Measurements from ENCODE around the gene OR11H7. TPM values are rescaled to one million over a fixed set of nuclear protein-coding genes. Genes with fewer than 3 reads are reported as not detected.
"Not testable (repeated sequence)": the region's sequence is repeated elsewhere in the genome, so short reads cannot be mapped to it uniquely, and the experiment has no call there.

The OR11H7 gene
- polyA plus RNA-seq (ENCODE audit: insufficient read length in 10 of 10), result under 1 TPM in 5 of 10 donors, not detected in 5; 0.13 to 0.68 (median 0.30) TPM
- long read RNA-seq, donor 1, result 0 reads
- long read RNA-seq, donor 2, result 0 reads
- long read RNA-seq, donor 3, result 0 reads
- long read RNA-seq, donor 4, result 0 reads
- long read RNA-seq, donor 5, result 0 reads
- long read RNA-seq, donor 6, result 0 reads
- long read RNA-seq, donor 7, result 0 reads
- long read RNA-seq, donor 8, result 0 reads
- long read RNA-seq, donor 9, result 0 reads

GRCh38 chr14:20228681-20229080 lies at the start of gene OR11H7:
Gene OR11H7 (plus strand): TSS chr14:20228981.
- DNase-seq, result no peak

GRCh38 chr14:20179218-20179617 lies 49.6 kb upstream of the OR11H7 start:
- no peak for DNase-seq

DNA sequence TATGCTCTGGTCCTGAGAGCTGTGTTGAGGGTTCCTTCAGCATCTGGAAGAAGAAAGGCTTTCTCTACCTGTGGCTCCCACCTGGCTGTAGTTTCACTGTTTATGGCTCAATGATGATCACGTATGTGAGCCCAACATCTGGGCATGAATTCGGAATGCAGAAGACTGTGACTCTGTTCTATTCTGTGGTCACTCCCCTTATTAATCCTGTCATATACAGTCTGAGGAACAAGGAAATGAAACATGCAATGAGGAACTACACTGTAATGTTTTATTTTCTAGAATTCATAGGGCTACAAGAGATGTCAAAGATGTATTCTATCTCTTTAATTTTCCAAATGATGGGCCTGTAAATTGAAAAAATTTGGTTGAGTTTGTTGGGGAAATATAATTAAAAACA lies 48.9 kb upstream of the OR11H7 start:
- DNase-seq, result no peak

DNA sequence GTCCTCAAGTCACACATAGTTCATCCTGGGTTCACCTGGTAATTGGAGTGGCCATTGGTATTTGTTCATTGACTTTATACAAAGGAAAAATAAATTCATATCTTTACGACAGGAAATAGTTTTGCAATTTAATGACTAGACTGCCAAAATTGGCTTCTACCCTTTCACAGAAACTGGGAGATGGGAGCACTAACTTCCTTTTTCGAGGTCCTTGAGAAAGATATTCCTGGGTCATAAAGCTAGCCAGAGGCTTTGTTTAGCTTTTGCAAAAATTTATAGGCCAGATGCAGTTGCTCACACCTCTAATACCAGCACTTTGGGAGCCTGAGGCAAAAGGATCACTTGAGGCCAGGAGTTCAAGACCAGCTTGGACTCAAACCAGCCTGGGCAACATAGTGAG lies 48.3 kb upstream of the OR11H7 start:
- DNase-seq, result no peak

DNA sequence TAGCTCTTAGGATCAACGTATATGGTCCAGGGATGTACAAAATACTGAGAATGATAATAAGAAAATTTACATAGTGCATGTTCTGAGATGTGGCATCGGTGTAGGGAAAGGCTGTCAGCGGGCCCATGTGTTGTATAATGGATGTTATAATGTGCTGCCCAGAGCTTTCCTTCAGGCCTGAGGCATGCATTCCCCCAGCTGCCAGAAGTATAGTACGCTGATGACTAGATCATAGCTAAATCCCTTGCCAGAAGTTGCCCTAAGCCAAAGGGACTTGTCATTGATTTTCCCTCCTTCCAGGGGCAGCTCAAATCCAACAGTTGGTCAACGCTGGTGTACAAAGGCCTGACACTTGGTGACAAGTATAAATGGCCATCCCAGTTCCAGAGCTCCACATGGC lies 44.6 kb upstream of the OR11H7 start:
- DNase-seq, result no peak

- DNase-seq, result no peak
Measured at GRCh38 chr14:20190596-20190995, 38.2 kb upstream of the OR11H7 start, which contains the start of gene OR11G2. Gene OR11G2 (plus strand): TSS chr14:20190896. CDS start chr14:20197438, 6,542 bp downstream.

- DNase-seq, result no peak
Measured at GRCh38 chr14:20191396-20191795, 37.4 kb upstream of the OR11H7 start.

DNA sequence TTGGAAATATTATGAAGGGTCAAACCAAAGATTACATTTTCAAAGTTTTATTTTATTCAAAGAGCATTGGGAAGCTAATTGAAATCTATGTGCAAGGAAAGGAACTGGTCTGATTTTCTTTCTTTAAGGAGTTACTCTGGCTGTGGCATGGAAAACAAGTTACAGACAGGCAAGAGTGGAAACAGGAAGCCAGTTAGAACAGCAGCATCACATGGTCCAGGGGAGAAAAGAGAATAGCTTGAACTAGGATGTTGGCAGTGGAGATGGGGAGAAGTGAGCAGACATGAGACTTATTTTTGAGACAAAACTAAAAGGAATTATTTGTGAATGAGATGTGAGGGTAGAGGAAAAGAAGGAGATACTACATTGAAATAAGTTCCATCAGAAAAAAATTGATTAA lies 34.7 kb upstream of the OR11H7 start:
- no peak for DNase-seq

DNA sequence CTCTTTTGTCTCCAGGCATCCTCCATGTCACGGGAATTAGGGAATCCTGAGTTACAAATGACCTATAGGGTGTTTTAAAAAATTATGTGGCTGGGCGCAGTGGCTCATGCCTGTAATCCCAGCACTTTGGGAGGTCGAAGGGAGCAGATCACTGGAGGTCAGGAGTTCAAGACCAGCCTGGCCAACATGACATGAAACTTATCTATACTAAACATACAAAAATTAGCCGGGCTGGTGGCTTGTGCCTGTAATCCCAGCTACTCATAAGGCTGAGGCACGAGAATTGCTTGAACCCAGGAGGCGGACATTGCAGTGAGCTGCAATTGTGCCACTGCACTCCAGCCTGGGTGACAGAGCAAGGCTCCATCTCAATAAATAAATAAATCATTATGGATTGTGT lies 33.6 kb upstream of the OR11H7 start:
- DNase-seq, result not testable (repeated sequence)

DNA sequence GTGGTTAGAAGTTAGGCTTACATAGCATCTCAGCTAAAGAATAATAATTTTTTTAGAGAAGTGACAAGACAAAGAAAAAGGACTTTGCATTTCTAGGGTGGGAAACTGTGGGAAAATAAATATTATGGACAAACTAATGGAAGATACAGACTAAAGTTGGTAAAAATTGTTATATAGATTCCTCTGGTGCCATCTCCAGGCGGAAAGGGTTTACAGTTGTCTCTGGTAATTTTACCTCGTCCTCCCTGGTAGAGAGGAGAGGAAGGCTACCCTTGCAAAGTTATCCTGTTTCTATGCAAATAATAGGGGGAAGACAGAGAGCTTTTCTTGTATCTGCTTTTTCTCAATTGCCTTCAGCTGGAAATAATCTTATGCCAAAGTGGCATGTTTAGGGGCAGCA lies 32.9 kb upstream of the OR11H7 start:
- DNase-seq, result no peak

- no peak for DNase-seq
Measured at GRCh38 chr14:20197459-20197858, 31.3 kb upstream of the OR11H7 start.

DNA sequence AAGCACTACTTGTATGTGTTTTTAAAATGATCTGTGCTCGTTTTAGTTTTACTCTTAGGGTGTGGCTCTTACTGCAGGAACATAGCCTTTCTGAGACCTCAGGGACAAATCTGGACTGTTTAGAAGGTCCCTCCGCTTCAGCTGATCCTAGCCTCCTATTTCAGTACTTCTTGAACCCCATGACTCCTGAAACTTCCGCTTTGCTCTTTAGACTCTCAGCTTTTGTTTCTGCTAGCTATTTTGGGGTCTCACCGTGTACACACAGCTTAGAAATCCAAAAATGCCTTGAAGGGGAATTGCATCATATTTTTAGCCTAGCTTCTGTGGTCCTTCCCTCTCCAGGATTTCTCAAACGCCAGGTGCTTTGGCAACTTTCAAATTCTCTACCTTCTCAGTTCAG lies 29.8 kb upstream of the OR11H7 start:
- DNase-seq, result no peak

- DNase-seq, result no peak
Measured at GRCh38 chr14:20204721-20205120, 24.1 kb upstream of the OR11H7 start.

GRCh38 chr14:20209595-20209994 lies 19.2 kb upstream of the OR11H7 start:
- no peak for DNase-seq

- DNase-seq, result not testable (repeated sequence)
Measured at GRCh38 chr14:20212406-20212805, 16.4 kb upstream of the OR11H7 start.

DNA sequence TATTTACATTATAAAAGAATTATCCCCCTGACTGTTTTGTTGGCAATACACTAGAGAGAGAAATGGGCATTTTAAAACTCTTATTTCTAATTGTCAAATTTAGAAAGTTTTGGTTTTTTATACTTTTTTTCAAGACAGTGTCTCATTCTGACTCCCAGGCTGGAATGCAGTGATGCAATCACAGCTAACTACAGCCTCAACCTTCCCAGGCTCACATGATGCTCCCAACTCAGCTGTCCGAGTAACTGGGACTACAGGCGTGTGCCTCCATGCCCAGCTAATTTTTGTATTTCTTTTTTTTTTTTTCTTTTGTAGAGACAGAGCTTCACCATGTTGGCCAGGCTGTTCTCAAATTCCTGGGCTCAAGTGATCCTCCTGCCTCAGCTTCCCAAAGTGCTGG lies 13.6 kb upstream of the OR11H7 start:
- no peak for DNase-seq

DNA sequence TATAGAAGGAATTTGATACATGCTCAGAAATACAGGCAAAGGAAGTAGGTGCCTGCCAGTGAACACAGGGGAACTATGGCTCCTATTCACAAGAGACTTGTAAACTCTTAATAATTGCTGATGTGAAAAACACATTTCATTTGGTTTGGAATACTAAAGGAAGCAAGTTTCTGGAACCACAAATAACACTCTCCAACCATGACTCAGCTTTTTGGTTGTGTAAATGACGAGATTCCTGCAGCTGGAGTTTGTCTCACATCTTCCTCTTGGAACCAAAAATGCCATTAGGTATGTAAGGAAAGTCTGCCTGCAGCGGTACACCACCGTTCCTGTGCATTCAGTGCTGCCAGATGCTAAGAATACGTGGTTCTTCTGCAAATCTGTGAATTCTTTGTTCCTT lies 9.7 kb upstream of the OR11H7 start:
- DNase-seq, result no peak

DNA sequence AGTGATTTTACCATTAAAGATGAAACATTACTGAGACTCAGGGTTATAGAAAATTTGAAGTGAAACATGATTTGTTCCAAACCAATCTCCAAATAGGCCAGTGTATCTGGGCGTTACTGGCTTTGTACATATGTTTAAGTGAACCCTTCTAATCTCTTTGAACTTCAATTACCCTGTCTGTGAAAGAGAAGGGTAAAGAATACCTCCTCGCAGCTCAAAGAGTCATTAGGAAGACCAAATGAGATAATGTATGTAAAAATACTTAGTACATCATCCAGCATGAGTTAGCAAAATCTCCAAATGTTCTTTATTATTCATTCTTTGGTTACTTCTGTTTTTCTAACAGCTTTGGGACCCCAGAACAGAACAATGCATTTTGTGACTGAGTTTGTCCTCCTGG lies 5.4 kb upstream of the OR11H7 start, which contains the start of gene OR11H6:
Gene OR11H6, plus strand, starts transcription at position 301 of the 400 bp plus-strand sequence. Its CDS starts 0 bp downstream, at position 301.
- no peak for DNase-seq

DNA sequence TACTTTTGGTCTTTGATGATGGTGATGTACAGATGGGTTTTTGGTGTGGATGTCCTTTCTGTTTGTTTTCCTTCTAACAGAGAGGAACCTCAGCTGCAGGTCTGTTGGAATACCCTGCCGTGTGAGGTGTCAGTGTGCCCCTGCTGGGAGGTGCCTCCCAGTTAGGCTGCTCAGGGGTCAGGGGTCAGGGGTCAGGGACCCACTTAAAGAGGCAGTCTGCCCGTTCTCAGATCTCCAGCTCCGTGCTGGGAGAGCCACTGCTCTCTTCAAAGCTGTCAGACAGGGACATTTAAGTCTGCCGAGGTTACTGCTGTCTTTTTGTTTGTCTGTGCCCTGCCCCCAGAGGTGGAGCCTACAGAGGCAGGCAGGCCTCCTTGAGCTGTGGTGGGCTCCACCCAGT lies 6.6 kb downstream of the OR11H7 start:
- not testable (repeated sequence) for DNase-seq

- no peak for DNase-seq
Measured at GRCh38 chr14:20247646-20248246, 19.0 kb downstream of the OR11H7 start.

DNA sequence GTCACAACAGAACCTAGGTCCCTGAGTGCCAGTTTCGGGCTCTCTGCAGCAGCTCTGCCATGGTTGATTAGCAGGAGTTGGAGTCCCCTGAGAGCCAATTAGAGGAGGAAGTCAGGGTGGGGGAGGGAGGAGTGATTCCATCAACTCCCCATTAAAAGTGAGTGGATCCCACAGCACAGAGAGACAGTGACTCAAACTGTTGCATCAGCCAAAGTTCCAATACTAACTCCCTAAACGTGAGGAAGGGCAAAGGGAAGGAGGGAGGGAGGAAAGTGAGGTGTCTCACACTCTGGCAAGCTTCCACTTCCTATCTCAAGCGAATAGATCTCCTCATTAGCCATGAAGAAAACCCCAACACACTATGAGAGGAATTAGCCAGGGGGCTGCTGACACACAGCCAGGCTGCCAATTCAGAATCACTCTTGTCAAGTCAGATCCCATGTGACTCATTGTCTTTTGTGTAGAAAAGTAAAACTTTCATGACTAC lies 33.9 kb downstream of the OR11H7 start:
- peak in 1 of 3 donors; percentile 45 for DNase-seq

DNA sequence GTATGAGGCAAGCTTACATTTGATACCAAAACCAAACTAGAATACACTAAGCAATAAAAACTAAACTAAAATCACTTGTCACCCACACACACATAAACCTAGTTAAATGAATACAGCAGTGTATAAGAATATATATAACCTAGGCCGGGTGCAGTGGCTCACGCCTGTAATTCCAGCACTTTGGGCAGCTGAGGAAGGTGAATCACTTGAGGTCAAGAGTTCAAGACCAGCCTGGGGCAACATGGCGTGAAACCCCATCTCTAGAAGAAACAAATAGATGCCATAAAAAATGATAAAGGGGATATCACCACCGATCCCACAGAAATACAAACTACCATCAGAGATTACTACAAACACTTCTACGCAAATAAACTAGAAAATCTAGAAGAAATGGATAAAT lies 35.6 kb downstream of the OR11H7 start:
- DNase-seq, result not testable (repeated sequence)

DNA sequence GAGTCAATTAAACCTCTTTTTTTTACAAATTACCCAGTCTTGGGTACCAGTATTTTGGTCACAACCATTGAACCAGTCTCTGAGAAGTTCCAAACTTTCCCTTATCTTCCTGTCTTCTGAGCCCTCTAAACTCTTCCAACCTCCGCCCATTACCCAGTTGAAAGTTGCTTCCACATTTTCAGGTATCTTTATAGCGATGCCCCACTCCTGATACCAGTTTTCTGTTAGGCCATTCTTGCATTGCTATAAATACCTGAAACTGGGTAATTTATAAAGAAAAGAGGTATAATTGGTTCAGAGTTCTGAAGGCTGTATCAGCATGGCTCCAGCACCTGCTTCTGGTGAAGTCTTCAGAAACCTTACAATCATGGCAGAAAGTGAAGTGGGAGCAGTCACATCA lies 45.3 kb downstream of the OR11H7 start:
- no peak for DNase-seq

- no peak for DNase-seq
Measured at GRCh38 chr14:20277409-20277808, 48.6 kb downstream of the OR11H7 start.
